Measurements from ENCODE around the gene MEG3.

DNA sequence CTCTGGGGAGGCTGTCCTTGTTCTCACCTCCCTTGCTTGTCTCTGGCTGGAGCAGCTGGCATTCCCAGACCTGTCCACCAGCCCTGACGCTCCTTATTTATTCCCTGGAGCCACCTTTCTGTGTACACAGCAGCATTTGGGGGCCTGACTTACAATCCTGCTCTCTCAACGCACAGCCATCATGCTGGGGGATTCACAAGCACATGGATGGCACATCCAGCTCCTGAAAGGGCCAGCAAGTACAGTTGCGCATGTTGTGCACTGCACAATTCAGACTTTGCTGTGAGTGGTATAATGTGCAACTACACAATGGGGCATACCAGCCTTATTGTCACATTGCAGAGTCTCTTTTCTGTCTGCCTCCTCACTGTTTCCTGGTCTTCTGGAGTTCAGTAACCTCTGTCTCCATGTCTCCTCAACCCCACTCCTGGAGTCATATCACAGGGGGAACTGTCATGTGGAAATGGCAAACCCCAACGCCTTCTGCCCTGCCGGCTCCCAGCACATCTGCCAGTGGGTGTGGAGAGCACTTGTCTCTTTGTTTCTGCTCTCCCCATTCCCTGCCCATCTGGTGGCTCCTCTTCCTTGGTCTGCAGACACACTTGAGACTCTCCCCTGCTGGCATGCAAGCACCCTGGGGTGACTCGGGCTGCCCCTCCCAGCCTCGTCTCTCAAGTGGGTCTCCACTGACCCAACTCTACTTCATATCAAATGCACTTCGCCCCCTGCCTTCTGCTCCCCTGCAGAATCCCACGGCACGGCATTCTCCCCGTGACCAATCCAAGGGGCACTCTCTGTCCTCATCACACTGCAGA, 41.2 kb upstream of the MEG3 start:
- no peak for TF ChIP-seq CTCF (conservative IDR thresholded peaks at IDR 0.05; ENCODE audit: low read length)
- TF ChIP-seq EZH2phosphoT487 (IDR thresholded peaks at IDR 0.05; ENCODE audit: borderline replicate concordance) = no peak

Data from Loucy (cell line).